ENCODE results near the gene ATRNL1.
A peak's percentile ranks its signal among the peaks of the same experiment; 100 is the strongest.

The ATRNL1 gene

DNA sequence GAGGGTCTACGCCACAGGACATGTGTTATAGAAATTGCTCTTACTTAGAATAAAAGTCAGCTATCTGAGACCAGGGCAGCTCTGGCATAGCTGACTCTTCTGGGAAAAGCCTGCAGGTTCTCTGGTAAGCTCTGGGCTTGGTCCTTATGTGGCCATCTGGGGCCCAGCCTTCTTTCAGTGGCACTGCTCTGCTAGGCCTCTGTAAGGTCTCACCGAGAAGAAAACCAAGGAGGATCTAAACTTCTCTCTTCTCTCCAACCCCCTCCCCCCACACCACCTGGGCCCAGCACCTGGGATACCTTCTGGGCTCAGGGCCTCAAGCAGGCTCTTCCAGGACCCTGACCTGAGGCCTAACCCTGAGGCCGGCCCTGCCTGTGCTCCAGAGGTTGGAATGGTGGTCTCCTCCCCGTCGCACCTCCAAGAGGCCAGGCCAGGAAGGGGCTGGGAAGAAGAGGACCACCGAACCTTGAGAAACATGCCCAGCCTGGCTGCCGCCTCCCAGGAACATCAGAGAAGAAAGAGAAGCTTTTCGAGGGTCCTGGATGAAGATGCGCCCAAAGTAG, 856.2 kb downstream of the ATRNL1 start:
- Histone ChIP-seq H3K23ac (ENCODE audit: low read depth, low read length, poor library complexity) (no peak overlapping the region), H3K79me1 (ENCODE audit: low read depth, low read length) (no peaks in the 10 kb centered on the region), H3K9ac (ENCODE audit: low read depth, low read length, poor library complexity) (no peak overlapping the region), H4K91ac (ENCODE audit: low read depth, low read length, poor library complexity) (no peak overlapping the region), H3K4ac (ENCODE audit: low read length) (no peak overlapping the region), H2BK5ac (ENCODE audit: low read length) (no peak overlapping the region), H3K4me1 (ENCODE audit: control insufficient read depth in 2 of 2, insufficient read depth in 1 of 2, low read depth in 1 of 2, low read length in 2 of 2) (peaks cover 0 to 2% of the 10 kb centered on the region in 2 donors), H3K4me2 (ENCODE audit: insufficient read depth, low read length, poor library complexity, severe bottlenecking) (no peak overlapping the region), H2BK15ac (ENCODE audit: low read length) (no peak overlapping the region), H2BK120ac (ENCODE audit: low read depth, low read length) (no peak overlapping the region), H3K27ac (replicated peaks; ENCODE audit: low read length) (no peak overlapping the region), H3K36me3 (replicated peaks in 1 of 2; ENCODE audit: control insufficient read depth in 2 of 2, insufficient read depth in 2 of 2, low read length in 2 of 2) (no peaks in the 10 kb centered on the region), H4K8ac (ENCODE audit: low read depth, low read length) (no peak overlapping the region), H2AFZ (ENCODE audit: low read length) (no peak overlapping the region), H2BK12ac (ENCODE audit: low read length) (no peak overlapping the region), H3K14ac (ENCODE audit: low read length) (no peak overlapping the region), H2AK5ac (ENCODE audit: low read depth, low read length) (peak overlapping the region; percentile 33), H3K27me3 (ENCODE audit: control insufficient read depth in 3 of 3, insufficient read depth in 3 of 3, low read depth in 1 of 3, low read length in 3 of 3) (no peaks in the 10 kb centered on the region), H3K4me3 (ENCODE audit: low read length in 2 of 2) (no peak overlapping the region), H3K18ac (ENCODE audit: low read length) (no peak overlapping the region), H3K9me3 (replicated peaks in 1 of 2; ENCODE audit: control insufficient read depth in 2 of 2, insufficient read depth in 1 of 2, low read depth in 1 of 2, low read length in 2 of 2) (no peaks in the 10 kb centered on the region)
- no CpG with 5 or more reads among the region's 9 CpGs for WGBS, 2 donors (ENCODE audit: extremely low coverage in 2 of 2, insufficient read length in 2 of 2, insufficient replicate concordance in 1 of 2)
- DNase-seq (ENCODE audit: low spot score): no peak

DNA sequence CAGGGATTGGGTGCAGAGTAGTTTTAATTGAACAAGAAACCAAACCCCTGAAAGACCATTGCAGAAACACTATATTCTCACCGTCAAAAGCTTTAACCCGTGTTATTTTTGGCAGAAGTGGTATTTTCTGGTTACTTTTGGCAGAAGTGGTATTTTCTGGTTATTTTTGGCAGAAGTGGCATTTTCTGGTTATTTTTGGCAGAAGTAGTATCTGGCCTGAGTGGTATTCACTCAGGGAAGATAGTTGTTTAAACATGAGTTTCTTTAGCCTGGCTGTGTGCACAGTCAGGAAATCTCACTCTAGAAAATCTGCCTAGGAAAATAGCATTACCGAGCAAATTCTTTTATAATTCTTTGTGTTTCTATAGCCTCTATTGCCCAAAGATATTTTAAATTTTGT, 857.2 kb downstream of the ATRNL1 start:
- Histone ChIP-seq H3K23ac (ENCODE audit: low read depth, low read length, poor library complexity) (no peak overlapping the region), H3K36me3 (replicated peaks in 1 of 2; ENCODE audit: control insufficient read depth in 2 of 2, insufficient read depth in 2 of 2, low read length in 2 of 2) (no peaks in the 10 kb centered on the region), H4K8ac (ENCODE audit: low read depth, low read length) (no peak overlapping the region), H3K79me1 (ENCODE audit: low read depth, low read length) (no peaks in the 10 kb centered on the region), H3K9me3 (replicated peaks in 1 of 2; ENCODE audit: control insufficient read depth in 2 of 2, insufficient read depth in 1 of 2, low read depth in 1 of 2, low read length in 2 of 2) (no peaks in the 10 kb centered on the region), H3K9ac (ENCODE audit: low read depth, low read length, poor library complexity) (no peak overlapping the region), H2BK120ac (ENCODE audit: low read depth, low read length) (no peak overlapping the region), H2BK5ac (ENCODE audit: low read length) (no peak overlapping the region), H4K91ac (ENCODE audit: low read depth, low read length, poor library complexity) (no peak overlapping the region), H3K4ac (ENCODE audit: low read length) (no peak overlapping the region), H3K4me1 (ENCODE audit: control insufficient read depth in 2 of 2, insufficient read depth in 1 of 2, low read depth in 1 of 2, low read length in 2 of 2) (peaks cover 0 to 2% of the 10 kb centered on the region in 2 donors), H3K4me2 (ENCODE audit: insufficient read depth, low read length, poor library complexity, severe bottlenecking) (no peak overlapping the region), H3K4me3 (ENCODE audit: low read length in 2 of 2) (no peak overlapping the region), H2AFZ (ENCODE audit: low read length) (no peak overlapping the region), H3K14ac (ENCODE audit: low read length) (no peak overlapping the region), H2BK12ac (ENCODE audit: low read length) (no peak overlapping the region), H2BK15ac (ENCODE audit: low read length) (no peak overlapping the region), H3K27me3 (ENCODE audit: control insufficient read depth in 3 of 3, insufficient read depth in 3 of 3, low read depth in 1 of 3, low read length in 3 of 3) (no peaks in the 10 kb centered on the region), H3K27ac (replicated peaks; ENCODE audit: low read length) (no peak overlapping the region), H2AK5ac (ENCODE audit: low read depth, low read length) (no peak overlapping the region), H3K18ac (ENCODE audit: low read length) (no peak overlapping the region)
- WGBS, 2 donors (ENCODE audit: extremely low coverage in 2 of 2, insufficient read length in 2 of 2, insufficient replicate concordance in 1 of 2): no CpG with 5 or more reads among the region's 3 CpGs
- DNase-seq (ENCODE audit: low spot score): no peak

DNA sequence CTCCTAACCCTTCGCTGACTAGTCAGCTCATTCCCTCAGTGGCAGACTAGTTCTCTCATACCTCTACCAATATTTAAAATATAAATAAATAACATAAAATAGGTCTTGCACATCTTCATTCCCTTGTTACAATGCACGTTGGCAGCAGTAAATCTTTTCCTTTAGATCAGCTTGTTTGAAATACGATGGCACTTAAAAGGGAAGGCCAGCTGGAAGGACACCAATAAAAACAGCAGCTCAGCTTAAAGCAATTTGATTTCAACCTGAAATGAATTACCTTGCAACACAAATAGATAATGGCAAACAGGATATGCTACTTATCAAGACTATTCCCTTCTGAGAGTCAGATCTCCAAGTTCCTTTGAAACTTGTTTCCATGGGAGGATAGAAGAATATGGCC, 858.1 kb downstream of the ATRNL1 start:
- Histone ChIP-seq H3K23ac (ENCODE audit: low read depth, low read length, poor library complexity) (no peak overlapping the region), H4K8ac (ENCODE audit: low read depth, low read length) (no peak overlapping the region), H2AFZ (ENCODE audit: low read length) (no peak overlapping the region), H2BK120ac (ENCODE audit: low read depth, low read length) (no peak overlapping the region), H3K27ac (replicated peaks; ENCODE audit: low read length) (no peak overlapping the region), H4K91ac (ENCODE audit: low read depth, low read length, poor library complexity) (no peak overlapping the region), H3K9ac (ENCODE audit: low read depth, low read length, poor library complexity) (no peak overlapping the region), H3K4me3 (ENCODE audit: low read length in 2 of 2) (no peak overlapping the region), H2BK12ac (ENCODE audit: low read length) (no peak overlapping the region), H3K14ac (ENCODE audit: low read length) (no peak overlapping the region), H2BK5ac (ENCODE audit: low read length) (no peak overlapping the region), H3K18ac (ENCODE audit: low read length) (no peak overlapping the region), H3K4ac (ENCODE audit: low read length) (no peak overlapping the region), H3K36me3 (replicated peaks in 1 of 2; ENCODE audit: control insufficient read depth in 2 of 2, insufficient read depth in 2 of 2, low read length in 2 of 2) (no peaks in the 10 kb centered on the region), H3K79me1 (ENCODE audit: low read depth, low read length) (no peaks in the 10 kb centered on the region), H3K9me3 (replicated peaks in 1 of 2; ENCODE audit: control insufficient read depth in 2 of 2, insufficient read depth in 1 of 2, low read depth in 1 of 2, low read length in 2 of 2) (no peaks in the 10 kb centered on the region), H2AK5ac (ENCODE audit: low read depth, low read length) (no peak overlapping the region), H3K27me3 (ENCODE audit: control insufficient read depth in 3 of 3, insufficient read depth in 3 of 3, low read depth in 1 of 3, low read length in 3 of 3) (no peaks in the 10 kb centered on the region), H3K4me2 (ENCODE audit: insufficient read depth, low read length, poor library complexity, severe bottlenecking) (no peak overlapping the region), H2BK15ac (ENCODE audit: low read length) (no peak overlapping the region), H3K4me1 (ENCODE audit: control insufficient read depth in 2 of 2, insufficient read depth in 1 of 2, low read depth in 1 of 2, low read length in 2 of 2) (peaks cover 0 to 2% of the 10 kb centered on the region in 2 donors)
- no peak for DNase-seq (ENCODE audit: low spot score)
- WGBS, 2 donors (ENCODE audit: extremely low coverage in 2 of 2, insufficient read length in 2 of 2, insufficient replicate concordance in 1 of 2): no CpG with 5 or more reads among the region's 3 CpGs

DNA sequence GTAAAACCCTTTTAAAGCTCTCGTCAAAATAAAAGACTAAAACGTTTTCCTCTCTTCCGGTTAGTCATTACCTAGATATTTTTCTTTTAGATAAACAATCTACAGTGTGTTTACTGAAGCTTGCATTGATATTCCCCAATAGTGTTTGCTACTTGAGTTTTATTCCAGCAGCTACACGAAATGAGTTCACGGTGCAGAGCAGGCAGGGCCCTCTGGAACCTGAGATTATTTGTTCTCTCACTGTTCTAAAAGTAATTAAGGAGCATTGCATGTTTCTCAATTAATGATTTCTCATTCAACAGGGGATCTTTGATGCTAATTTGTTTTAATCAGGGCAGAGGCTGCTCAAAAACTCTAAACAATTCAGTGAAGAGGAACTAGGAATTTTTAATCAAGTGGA, 860.1 kb downstream of the ATRNL1 start:
- H3K14ac ChIP-seq (ENCODE audit: low read length): no peak overlapping the region
- no peak overlapping the region for H2AK5ac ChIP-seq (ENCODE audit: low read depth, low read length)
- H2BK15ac ChIP-seq (ENCODE audit: low read length): no peak overlapping the region
- no peak overlapping the region for H3K9ac ChIP-seq (ENCODE audit: low read depth, low read length, poor library complexity)
- H3K4me2 ChIP-seq (ENCODE audit: insufficient read depth, low read length, poor library complexity, severe bottlenecking): no peak overlapping the region
- H2BK5ac ChIP-seq (ENCODE audit: low read length): no peak overlapping the region
- no CpG with 5 or more reads among the region's 5 CpGs for WGBS, 2 donors (ENCODE audit: extremely low coverage in 2 of 2, insufficient read length in 2 of 2, insufficient replicate concordance in 1 of 2)
- H3K27me3 ChIP-seq (ENCODE audit: control insufficient read depth in 3 of 3, insufficient read depth in 3 of 3, low read depth in 1 of 3, low read length in 3 of 3): no peaks in the 10 kb centered on the region
- H3K4me1 ChIP-seq (ENCODE audit: control insufficient read depth in 2 of 2, insufficient read depth in 1 of 2, low read depth in 1 of 2, low read length in 2 of 2): no peaks in the 10 kb centered on the region
- H3K4ac ChIP-seq (ENCODE audit: low read length): no peak overlapping the region
- no peak overlapping the region for H3K27ac ChIP-seq (replicated peaks; ENCODE audit: low read length)
- no peak overlapping the region for H3K4me3 ChIP-seq (ENCODE audit: low read length in 2 of 2)
- no peak overlapping the region for H2BK12ac ChIP-seq (ENCODE audit: low read length)
- no peaks in the 10 kb centered on the region for H3K36me3 ChIP-seq (replicated peaks in 1 of 2; ENCODE audit: control insufficient read depth in 2 of 2, insufficient read depth in 2 of 2, low read length in 2 of 2)
- no peak overlapping the region for H3K23ac ChIP-seq (ENCODE audit: low read depth, low read length, poor library complexity)
- H3K9me3 ChIP-seq (replicated peaks in 1 of 2; ENCODE audit: control insufficient read depth in 2 of 2, insufficient read depth in 1 of 2, low read depth in 1 of 2, low read length in 2 of 2): no peaks in the 10 kb centered on the region
- H2BK120ac ChIP-seq (ENCODE audit: low read depth, low read length): no peak overlapping the region
- H4K91ac ChIP-seq (ENCODE audit: low read depth, low read length, poor library complexity): no peak overlapping the region
- no peak overlapping the region for H2AFZ ChIP-seq (ENCODE audit: low read length)
- no peak for DNase-seq (ENCODE audit: low spot score)
- H3K79me1 ChIP-seq (ENCODE audit: low read depth, low read length): no peaks in the 10 kb centered on the region
- H4K8ac ChIP-seq (ENCODE audit: low read depth, low read length): no peak overlapping the region
- H3K18ac ChIP-seq (ENCODE audit: low read length): no peak overlapping the region

Data from neuronal stem cell (in vitro differentiated cells).